ENCODE results near the gene DEPP1. TPM values are rescaled to one million over a fixed set of nuclear protein-coding genes. Genes with fewer than 3 reads are reported as not detected.
A peak's percentile ranks its signal among the peaks of the same experiment; 100 is the strongest.

Gene DEPP1
- total and polyA plus RNA-seq, 10 of the 15 experiments (the other 5 are each of a cell fraction or from before 2014, with no cell fraction given) = 1.7 to 12.1 (median 7.3) TPM

GRCh38 chr10:44962870-44963738, 15.5 kb downstream of the DEPP1 start:
- H3K27me3 ChIP-seq (replicated peaks in 1 of 2; ENCODE audit: control insufficient read depth in 2 of 2, insufficient read depth in 2 of 2, low read length in 1 of 2) = no peaks in the 10 kb centered on the region
- RAD21 ChIA-PET (ENCODE audit: unreplicated experiment) = interaction anchor here (0.8 to 9.2 kb wide), 10 partner anchors 10 to 457 kb away, joined by 3 to 124 read pairs (median 12); partner anchors contain the start of genes DEPP1 and ZNF22
- DNase-seq (ENCODE audit: low read depth, low spot score) = no peak
- peak overlapping the region; percentile 82 for H3K4me2 ChIP-seq (ENCODE audit: control insufficient read depth, insufficient read depth)
- SMC1A ChIA-PET (ENCODE audit: uncharacterized antibody, unreplicated experiment) = interaction anchor here (1.2 to 9.3 kb wide), 7 partner anchors 10 to 29 kb away, joined by 3 to 147 read pairs (median 22); no protein-coding TSS in a partner anchor
- in situ Hi-C loops (cut with MboI) = loop anchor here (10.0 to 25.0 kb wide), 2 partner anchors 1558 to 1801 kb away; partner anchors contain the start of gene HNRNPF
- intact Hi-C loops (cut with micrococcal nuclease; ENCODE audit: unreplicated experiment) = loop anchor here (10.0 kb wide), 2 partner anchors 412 to 1818 kb away; partner anchors contain the start of gene ALOX5
- peak overlapping the region; percentile 62 for H3K9ac ChIP-seq (ENCODE audit: control insufficient read depth, insufficient read depth, low read length)
- H3K4me3 ChIP-seq = peak overlapping the region; percentile 53; the same call in 1 of the 2 replicates
- no TSS peak for BruUV-seq (replicated peaks)
- ATAC-seq = peak; percentile 27
- peaks cover 40% of the 10 kb centered on the region for H3K79me2 ChIP-seq (ENCODE audit: control insufficient read depth, insufficient read depth, low read length)
- H4K20me1 ChIP-seq (ENCODE audit: control insufficient read depth, insufficient read depth) = no peaks in the 10 kb centered on the region
- CTCF ChIA-PET = interaction anchor here (1.9 to 9.1 kb wide), 6 partner anchors 9 to 29 kb away, joined by 6 to 116 read pairs (median 15); partner anchors contain the start of gene DEPP1
- peak overlapping the region; percentile 85 for H3K27ac ChIP-seq (ENCODE audit: control insufficient read depth, insufficient read depth)
- no peaks in the 10 kb centered on the region for H3K9me3 ChIP-seq (replicated peaks; ENCODE audit: control insufficient read depth, insufficient read depth, low read length)
- FAIRE-seq = no peak
- POLR2A ChIA-PET = interaction anchor here (1.0 to 14.0 kb wide), 5 partner anchors 10 to 27 kb away, joined by 3 to 174 read pairs (median 17); partner anchors contain the start of gene DEPP1
- peak overlapping the region; percentile 45 for H2AFZ ChIP-seq (ENCODE audit: control insufficient read depth, low read depth, low read length)
- peaks cover 79% of the 10 kb centered on the region for H3K4me1 ChIP-seq (ENCODE audit: control insufficient read depth, insufficient read depth, low read length)
- no peaks in the 10 kb centered on the region for H3K36me3 ChIP-seq (ENCODE audit: control insufficient read depth in 2 of 2, insufficient read depth in 2 of 2, low read length in 1 of 2)
- 53% methylated on average over 19 of the region's 19 CpGs for WGBS (ENCODE audit: insufficient coverage, insufficient replicate concordance, low lambda C conversion rate, missing lambda C conversion rate)
- TF ChIP-seq TCF3 (IDR thresholded peaks at IDR 0.05; ENCODE audit: borderline replicate concordance, insufficient read depth, low read depth, low read length) (peak; percentile 67; the same call in 1 of the 2 replicates), SMAD5 (IDR thresholded peaks at IDR 0.05; ENCODE audit: low read depth) (no peak), NBN (IDR thresholded peaks at IDR 0.05) (no peak; the same call in 1 of the 2 replicates), CHD2 (IDR thresholded peaks at IDR 0.05; ENCODE audit: borderline replicate concordance, low read depth, low read length) (0 out of 2 replicates have a peak, but pooled peaks have one; percentile 6), ZNF687 (IDR thresholded peaks at IDR 0.05) (peak; percentile 77), SMC3 (IDR thresholded peaks at IDR 0.05; ENCODE audit: borderline replicate concordance, low read length) (no peak), SMAD1 (IDR thresholded peaks at IDR 0.05; ENCODE audit: low read depth, partially characterized antibody) (no peak), PML (IDR thresholded peaks at IDR 0.05; ENCODE audit: low read length) (no peak), RB1 (IDR thresholded peaks at IDR 0.05; ENCODE audit: borderline replicate concordance) (0 out of 2 replicates have a peak, but pooled peaks have one; percentile 15), NR2F1 (conservative IDR thresholded peaks at IDR 0.05) (0 out of 2 replicates have a peak, but pooled peaks have one; percentile 33), HDAC2 (IDR thresholded peaks at IDR 0.05) (no peak), USF2 (IDR thresholded peaks at IDR 0.05; ENCODE audit: borderline replicate concordance, low read depth, low read length) (no peak), DPF2 (IDR thresholded peaks at IDR 0.05) (peak; percentile 29; the same call in 1 of the 2 replicates), ZNF24 (IDR thresholded peaks at IDR 0.05) (no peak), EZH2 (IDR thresholded peaks at IDR 0.05; ENCODE audit: borderline replicate concordance, control insufficient read depth, low read depth, low read length) (no peak), PBX3 (IDR thresholded peaks at IDR 0.05; ENCODE audit: insufficient replicate concordance, low read depth, low read length) (no peak)
